Activated naive CD4-positive, alpha-beta T cell treated with Interleukin-2 at 50 U/mL for 16 hours (primary cell): ENCODE results near the gene TMEM40.
A peak's percentile ranks its signal among the peaks of the same experiment; 100 is the strongest.
"Not testable (repeated sequence)": the region's sequence is repeated elsewhere in the genome, so short reads cannot be mapped to it uniquely, and the experiment has no call there.

Source experiments
- DNase-seq: peaks from one replicate; pipeline ENCODE4 v3.0.0-alpha.2; 2020

The TMEM40 gene

DNA sequence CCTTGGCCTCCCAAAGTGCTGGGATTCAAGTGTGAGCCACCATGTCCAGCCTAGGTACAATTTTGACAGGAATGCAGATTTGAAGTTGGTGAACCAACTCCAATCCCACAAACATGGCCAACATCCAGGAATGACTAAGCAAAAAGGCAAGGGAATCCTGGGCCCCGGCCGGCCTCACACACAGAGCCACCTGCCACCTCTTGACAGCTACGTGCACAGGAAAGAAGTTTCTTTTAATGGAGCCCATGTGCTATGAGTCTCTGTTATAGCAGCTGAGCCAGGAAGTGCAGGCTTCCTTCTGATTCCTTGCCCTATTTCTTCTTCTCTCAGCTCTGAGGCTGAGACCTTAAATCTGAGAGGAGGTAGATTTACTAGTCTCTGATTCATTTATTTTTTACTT is 8.8 kb downstream of the TMEM40 start:
- no peak for DNase-seq

DNA sequence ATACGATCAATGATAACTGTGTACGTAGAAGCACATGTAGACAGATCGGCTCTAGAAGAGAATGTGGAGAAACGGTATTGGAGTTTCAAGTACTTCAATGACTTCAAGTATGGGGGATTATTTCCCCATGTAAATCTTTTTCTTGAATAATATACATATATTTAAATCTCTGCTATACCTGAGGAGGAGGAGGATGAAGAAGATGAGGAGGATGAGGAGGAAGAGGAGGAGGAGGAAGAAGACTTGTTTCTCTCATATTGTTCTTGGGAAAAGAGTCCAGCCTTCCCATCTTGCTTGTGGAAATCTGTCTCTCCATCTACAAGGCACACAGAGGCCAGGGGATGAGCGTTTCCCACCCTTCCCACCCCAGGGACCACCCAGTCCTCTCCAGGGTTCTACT is 10.6 kb downstream of the TMEM40 start:
- DNase-seq: no peak

DNA sequence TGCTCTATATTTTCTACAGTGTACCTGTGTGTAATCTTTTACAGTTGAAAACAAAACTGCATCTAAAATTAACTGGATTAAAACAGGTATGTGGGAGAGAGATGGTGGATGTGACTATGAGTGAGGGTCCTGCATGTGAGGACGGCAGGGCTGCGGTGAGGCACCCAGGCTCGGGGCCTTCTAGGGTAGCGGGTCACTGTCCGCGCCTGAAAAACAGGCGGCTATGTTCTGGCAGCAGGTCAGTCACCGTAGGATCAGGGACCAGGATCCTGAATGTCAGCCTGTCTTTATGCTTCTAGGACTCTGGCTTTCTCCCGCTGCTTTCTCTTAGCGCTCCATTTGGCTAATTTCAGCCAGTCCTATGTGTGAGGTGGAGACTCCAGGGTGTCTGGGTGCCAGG is 12.6 kb downstream of the TMEM40 start:
- DNase-seq: no peak

DNA sequence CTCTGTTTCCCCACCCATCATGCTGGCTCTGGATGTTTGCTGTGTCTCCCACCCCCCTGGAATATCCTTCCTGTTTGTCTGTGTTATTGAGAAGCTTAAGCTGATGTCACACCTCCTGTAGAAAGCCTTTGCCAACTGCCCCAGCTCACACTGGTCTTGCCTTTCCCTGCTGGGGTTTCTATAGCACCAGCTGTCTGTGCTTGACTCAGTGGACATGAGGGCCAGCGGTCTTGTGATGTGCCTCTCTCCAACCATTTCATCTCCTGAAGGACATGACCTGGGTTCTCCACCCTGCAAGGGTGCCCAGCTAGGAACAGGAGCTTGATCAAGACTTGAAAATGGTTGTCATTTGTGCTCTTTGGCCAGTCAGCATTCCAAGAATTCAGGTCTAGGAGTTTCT is 14.7 kb downstream of the TMEM40 start:
- no peak for DNase-seq

DNA sequence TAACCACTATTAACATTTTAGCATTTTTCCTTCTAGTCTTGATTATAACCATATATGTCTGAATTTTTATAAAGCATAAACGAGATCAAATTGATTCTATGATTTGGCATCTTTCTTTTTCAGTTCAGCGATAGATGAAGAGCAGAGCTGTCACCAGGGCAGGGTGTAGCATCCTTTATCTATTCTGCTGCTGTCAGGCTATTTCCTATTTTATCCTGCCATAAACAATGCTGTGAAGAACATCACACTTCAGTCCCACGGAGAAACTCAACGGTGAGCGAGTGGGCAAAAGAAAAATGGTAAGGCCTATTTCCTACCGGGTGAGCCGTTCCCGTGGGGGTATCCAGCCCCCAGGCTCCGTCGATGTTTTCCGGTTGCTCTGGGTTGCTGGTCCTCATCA is 15.5 kb downstream of the TMEM40 start:
- no peak for DNase-seq

DNA sequence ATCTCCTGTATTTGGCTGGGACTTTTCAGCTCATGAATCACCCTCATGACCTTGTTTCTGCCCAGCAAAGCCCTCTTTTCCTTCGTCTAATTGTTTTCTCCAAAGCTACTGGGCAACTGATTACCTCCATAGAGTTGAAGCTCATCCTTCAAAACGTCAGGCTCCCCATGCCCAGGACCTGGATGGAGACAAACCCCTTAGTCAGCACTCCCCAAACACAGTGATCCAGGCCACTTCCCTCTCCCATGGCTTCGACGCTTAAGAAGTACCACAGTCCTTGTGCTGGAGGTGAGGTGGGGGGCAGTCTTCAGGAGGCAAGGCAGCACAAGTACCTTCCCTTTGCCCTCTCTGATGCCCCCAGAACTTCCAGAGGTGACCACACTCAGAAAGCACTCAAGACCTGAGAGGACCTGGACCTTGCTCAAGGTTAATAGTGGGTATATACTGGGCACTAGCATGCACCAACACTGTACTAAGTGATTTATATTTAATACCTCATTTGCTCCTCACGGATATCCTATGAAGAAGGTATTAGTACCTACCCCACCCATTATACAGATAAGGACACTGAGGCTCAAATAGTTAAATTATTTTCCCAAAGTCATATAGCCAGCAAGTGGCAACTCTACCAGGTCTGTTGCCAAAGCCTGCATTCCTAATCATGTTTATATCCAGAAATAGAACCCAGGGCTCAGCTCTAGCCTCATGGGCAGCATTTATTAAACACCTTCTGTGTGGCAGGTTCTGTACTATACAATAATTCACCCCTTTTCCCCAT is 16.5 kb downstream of the TMEM40 start:
- DNase-seq: no peak

DNA sequence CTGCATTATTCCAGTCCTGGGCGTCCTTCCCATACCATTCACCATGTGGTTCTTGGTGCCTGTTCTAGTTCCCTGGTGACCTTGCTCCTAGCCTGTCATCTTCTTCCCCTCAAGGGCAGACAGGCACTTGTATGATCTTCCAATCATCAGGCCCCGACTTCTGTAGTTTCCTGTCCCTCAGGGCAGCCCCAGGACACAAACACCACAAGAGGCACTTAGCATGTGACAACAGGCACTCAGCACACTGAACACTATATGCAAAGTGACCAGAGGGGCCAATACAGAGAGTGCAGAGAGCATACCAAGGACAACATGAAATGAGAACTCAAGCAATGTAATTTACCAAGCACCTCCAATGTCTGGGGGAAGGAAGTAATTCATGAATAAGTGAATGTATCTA is 17.9 kb downstream of the TMEM40 start:
- no peak for DNase-seq

DNA sequence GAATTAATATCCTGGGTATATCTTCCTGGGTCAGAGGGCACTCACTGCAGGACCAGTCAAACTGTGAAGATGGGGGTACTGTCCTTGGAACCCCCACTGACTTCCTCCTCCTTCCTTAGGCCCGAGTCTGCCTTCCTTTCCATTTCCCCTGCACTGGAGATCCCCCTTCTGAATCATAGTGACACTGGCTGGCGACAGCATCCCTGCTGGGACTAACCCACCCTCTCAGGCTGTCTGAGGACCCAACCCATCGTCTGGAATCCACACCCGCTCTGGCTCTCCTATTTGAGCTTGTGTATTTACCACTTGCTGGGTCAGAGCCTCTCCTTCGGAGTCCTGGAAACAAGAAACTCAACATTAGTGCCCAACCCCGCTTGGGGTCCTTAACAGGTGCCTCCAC is 21.2 kb downstream of the TMEM40 start:
- no peak for DNase-seq

DNA sequence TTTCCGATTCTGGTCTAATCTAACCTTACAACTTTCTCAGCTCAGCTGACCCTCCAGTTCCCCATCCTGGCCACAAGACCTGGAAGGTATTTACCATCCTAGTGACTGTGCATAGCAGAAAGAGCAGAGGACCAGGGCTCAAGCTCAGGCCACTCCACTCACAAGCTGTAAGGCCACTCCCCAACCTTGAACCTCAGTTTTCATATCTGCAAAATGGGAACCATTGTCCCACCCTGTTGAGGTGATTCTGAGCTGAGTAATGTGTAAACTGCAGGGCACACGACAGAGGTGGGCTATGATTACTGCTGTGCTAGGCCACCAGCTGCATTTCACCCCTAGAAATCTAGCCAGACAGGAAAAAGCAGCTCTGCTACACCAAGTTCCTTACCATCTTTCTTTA is 21.7 kb downstream of the TMEM40 start:
- no peak for DNase-seq

DNA sequence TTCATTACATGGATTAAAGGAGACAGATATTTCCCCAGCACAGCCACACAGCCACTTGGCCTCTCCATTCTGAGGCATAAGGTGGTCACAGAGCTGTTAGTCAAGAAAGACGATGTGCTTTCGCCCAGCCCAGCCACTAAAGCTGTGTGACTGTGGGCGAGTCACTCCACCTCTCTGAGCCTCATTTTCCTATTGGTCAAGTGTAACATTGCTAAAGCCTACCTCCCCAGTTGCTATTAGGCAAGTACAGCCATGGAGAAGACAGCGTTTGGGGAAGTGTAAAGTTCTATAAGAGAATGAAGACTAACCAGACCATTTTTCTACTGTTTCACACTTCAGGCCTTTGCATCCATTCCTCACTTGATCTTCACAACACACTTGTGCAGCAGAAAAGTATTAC is 24.1 kb downstream of the TMEM40 start:
- no peak for DNase-seq

DNA sequence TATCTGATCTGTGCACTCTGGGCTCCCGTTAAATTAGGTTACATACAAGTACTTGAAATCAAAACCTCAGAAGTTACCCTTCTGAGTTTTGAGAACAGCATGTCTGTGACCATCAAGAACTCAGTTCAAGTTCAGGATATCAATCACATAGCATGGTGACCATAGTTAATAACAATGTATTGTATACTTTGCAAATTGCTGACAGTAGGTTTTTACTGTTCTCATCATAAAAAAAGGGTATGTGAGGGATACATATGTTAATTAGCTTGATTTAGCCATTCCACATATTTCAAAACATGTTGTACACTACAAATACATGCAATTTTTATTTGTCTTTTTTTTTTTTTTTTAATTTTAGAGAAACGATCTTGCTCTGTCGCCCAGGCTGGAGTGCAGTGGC is 25.5 kb downstream of the TMEM40 start:
- no peak for DNase-seq

DNA sequence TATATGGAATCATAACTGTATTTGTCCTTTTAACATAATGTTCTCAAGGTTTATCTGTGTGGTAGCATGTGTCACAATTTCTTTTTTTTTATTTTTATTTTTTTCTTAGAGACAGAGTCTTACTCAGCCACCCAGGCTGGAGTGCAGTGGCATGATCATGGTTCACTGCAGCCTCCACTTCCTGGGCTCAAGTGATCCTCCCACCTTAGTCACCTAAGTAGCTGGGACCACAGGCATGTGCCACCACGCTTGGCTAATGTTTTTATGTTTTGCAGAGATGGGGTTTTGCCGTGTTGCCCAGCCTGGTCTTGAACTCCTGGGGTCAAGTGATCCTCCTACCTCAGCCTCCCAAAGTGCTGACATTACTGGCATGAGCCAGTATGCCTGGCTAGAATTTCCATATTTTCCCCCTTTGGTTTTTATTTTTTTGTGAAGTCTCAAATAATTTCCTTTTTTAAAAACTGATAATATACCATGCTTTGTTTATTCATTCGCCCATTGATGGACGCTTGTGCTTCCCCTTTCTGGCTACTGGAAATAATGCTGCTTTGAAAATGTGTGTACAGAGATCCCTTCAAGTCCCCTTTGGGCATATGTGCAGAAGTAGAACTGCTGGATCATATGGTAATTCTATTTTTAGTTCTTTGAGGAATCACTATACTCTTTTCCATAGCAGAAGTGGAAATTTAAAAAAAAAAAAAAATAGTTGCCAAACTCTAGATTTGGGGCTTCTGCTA is 28.4 kb downstream of the TMEM40 start:
- DNase-seq: no peak

DNA sequence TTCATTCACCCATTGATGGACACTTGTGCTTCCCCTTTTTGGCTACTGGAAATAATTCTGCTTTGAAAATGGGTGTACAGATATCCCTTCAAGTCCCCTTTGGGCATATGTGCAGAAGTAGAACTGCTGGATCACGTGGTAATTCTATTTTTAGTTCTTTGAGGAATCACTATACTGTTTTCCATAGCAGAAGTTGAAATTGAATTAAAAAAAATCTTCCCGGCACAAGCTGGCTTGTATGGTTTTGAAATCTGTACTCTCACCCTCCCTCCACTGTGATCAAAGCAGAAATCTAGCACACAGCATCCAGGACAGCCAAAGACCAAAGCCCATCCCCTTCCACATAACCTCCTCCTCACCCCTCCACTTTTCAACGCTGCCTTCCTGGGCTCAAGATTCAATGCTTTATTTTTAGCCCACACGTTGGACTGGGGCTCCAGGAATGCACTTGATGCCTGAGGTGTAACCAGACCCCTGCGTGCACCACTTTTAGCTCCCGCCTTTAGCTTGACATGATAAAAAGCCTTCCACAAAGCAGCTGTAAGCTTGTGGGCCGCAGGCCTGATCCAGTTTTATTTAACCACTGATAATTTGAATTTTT is 29.9 kb downstream of the TMEM40 start:
- no peak for DNase-seq

DNA sequence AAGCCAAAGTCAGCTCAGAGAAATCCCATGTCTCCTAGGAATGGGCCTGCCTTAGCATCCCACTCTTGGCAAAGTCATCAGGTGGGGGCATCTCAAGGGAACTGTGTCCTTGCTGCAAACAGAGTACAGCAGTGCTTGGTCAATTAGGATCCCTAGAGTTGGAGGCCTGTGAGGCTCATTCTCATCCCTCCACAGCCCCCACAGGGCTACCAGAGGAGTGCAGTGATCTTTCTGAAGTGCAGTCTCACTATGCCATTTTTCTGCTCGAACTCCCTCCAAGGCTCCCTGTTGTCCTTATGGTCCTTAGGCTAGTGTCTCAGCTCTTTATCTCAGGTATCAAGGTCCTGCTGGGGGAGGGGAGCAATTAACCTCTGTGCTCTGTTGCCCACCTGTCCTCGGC is 31.1 kb downstream of the TMEM40 start:
- no peak for DNase-seq

DNA sequence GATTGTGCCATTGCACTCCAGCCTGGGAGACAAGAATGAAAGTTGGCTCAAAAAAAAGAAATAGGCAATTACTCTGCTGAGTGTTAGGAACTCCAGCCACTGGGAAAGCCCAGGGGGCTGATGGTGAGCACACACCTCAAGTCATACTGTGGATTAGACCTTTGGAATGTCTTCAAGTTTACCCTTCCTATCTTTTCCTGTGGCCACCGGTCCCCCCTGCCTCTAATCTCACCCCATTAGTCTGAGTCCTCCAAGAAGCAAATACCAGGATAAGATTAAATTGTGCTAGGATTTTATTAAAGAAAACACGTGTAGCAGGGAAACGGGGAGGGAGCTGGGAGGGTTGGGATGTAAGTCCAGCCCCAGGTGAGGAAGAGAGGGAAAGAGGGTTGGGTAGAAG is 31.6 kb downstream of the TMEM40 start:
- DNase-seq: no peak

DNA sequence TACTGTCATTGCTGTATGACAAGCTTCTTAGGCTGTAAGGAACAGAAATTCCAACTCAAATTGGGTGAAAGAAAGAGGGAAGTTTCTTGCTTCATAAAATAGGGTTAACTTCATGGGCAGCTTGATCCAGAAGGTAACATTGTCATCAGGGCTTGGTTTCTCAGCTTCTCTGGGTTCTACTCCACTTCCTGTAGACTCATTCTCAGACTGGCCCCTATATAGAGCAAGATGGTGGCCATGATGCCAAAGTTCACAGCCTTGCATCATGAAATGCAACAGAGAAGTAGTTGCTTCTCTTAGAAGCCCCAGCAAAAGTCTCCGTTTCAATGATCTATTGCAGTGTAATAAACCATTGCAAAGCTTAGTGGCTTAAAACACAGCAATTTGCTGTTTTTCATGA is 33.6 kb downstream of the TMEM40 start:
- DNase-seq: no peak

DNA sequence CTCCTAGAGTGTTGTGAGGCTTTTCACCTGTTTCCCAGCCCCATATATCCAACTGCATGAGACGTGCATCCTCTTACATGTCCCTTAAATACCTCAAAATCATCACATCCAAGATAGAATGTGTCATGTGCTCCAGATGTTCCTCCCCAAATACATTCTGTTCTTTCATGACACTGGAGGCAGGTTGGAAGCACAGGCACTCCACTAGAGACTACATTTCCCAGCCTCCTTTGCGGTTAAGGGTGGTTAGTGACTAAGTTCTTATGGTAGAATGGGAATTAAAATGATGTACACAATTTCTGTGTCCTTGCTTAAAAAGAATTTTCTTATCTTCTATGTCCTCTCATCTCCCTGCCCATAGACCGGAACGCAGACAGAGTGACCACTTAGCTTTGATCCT is 34.3 kb downstream of the TMEM40 start:
- DNase-seq: no peak

DNA sequence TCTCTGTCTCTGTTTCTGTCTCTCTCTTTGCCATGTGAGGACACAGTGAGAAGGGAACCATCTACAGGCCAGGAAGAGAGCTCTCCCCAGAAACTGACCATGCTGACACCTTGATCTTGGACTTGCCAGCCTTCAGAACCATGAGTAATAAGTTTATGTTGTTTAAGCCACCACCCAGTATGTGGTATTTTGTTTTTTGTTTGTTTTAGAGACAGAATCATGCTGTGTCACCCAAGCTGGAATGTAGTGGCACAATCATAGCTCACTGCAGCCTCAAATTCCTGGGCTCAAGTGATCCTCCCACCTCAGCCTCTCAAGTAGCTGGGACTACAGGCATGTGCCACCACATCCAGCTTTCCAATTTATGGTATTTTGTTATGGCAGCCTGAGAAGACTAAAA is 35.7 kb downstream of the TMEM40 start:
- DNase-seq: not testable (repeated sequence)

DNA sequence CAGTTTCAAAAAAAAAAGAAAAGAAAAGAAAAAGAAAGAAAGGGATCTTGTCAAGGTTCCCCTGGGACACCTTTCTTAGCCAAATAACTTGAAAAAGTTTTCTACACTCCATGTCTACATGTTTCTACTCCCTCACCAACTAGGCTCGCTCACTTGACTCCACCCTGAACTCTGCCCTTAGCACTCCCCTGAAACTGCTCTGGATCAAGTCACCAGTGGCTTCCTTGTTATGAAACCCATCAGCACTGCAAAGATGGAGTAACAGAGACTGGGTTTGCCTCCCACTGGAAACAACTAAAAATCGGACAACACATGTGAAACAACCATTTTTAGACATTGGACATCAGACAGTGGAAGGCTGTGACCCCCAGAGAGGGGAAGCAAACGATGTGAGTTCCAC is 36.8 kb downstream of the TMEM40 start:
- DNase-seq: no peak

DNA sequence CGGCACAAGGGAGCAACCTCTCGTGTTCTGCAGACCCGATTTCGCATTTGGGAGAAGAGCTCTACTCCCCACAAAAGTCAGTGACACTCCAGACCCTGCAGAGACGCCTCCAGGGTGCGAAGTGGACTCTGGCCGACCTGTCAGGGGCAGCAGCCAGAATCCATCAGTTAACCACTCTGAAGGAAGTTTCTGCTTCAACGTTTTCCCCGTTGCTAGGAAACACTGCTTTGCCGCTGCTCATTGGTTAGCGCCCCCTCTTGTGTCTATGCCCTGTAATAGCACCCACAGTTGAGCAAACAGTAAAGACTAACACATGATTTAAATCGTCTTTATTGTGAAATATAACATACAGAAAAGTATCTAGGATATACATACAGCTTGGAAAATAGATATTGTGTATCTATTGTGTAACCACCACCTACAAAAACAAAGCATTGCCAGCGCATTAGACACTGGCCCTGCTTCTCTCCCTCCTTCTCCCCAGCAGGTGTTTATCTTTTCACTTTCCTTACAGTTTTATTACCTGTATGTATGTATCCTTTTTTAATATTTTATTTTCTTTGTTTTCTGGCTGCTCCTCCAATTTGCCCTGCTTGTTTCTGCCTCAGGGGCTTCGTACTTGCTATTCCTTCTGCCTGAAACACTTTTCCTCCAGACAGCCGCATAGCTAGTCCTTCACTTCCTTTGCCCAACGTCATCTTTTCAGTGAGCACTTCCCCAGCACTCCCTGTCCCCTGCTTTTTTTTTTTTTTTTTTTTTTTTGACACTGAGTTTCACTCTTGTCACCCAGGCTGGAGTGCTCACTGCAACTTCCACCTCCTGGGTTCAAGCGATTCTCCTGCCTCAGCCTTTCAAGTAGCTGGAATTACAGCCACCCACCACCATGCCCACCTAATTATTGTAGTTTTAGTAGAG is 38.8 kb downstream of the TMEM40 start:
- peak; percentile 67 for DNase-seq

DNA sequence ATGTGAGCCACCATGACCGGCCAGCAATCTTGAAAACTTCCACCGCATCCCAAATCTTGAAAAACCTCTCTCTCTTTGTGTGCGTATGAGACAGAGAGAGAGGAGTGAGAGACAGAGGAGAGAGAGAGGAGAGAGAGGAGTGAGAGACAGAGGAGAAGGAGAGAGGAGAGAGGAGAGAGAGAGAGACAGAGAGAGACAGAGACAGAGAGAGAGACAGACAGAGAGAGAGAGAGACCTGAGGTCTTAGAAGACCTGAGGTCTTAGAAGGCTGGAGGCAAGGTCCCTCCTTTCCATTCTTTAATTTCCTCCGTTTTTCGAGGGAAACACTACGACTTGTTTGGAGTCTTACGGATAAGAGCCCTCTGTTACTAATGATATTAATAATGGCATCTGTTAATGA is 39.5 kb downstream of the TMEM40 start:
- DNase-seq: no peak

DNA sequence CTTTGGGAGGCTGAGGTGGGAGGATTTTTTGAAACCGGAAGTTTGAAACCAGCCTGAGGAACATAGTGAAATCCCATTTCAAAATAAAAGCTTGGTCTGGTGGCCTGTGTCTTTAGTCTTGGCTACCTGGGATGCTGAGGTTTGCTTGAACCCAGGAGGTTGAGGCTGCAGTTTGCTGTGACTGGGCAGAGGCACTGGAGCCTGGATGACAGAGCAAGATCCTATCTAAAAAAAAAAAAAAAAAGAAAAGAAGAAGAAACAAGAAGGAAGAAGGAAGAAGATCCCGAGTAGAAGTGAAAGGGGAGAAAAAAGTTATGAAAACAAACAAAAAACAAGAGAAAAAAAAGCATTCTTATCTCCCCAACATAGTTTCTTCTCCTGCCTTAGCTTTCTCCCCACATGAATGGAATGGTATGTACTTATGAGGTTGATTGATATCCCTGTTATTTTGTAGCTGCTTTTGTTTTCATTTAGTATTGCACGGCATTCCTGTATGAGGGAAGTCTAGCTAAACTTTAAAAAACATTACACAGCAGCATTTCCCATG is 42.4 kb downstream of the TMEM40 start:
- no peak for DNase-seq

DNA sequence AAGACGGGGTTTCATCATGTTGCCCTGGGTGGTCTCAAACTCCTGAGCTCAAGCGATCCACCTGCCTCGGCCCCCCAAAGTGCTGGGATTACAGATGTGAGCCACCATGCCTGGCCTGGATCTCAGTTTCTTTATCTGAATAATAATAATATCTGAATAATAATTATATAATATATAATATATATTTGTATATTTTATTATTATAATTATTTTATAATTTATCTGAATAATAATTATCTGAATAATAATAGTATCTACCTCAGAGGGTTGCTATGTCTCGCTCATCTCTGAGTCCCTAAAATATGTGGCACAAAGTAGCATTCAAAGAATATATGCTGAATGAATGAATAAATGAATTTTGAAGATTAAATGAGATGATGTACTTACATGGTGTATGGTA is 44.8 kb downstream of the TMEM40 start:
- no peak for DNase-seq
